Gastroesophageal sphincter (tissue), 4 donors: ENCODE data around the gene PTPRK. TPM values are rescaled to one million over a fixed set of nuclear protein-coding genes. Genes with fewer than 3 reads are reported as not detected.

ENCODE experiments used
- ATAC-seq: fragments of 150-250 bp; one replicate; pipeline ENCODE4 v1.9.1; 2016; ENCODE audit warnings: mild to moderate bottlenecking, moderate library complexity
- H3K27ac ChIP-seq, 4 donors: fragments of 200-600 bp; sonication (generic) in 3 of 4; 1 replicate in 3 of 4; 2 replicates in 1 of 4; pipeline ENCODE4 v1.5.1; 2016 to 2019
- H3K27me3 ChIP-seq: fragments of 200-600 bp; sonication (generic); one replicate; pipeline ENCODE4 v1.5.1; 2019
- H3K36me3 ChIP-seq, 2 donors: fragments of 200-600 bp; sonication (generic); one replicate each; pipeline ENCODE4 v1.5.1; 2019; ENCODE audit warnings: control low read depth in 1 of 2
- H3K4me1 ChIP-seq, 3 donors: fragments of 200-600 bp; sonication (generic); 1 replicate in 2 of 3; 2 replicates in 1 of 3; pipeline ENCODE4 v1.5.1; 2016 to 2019; ENCODE audit warnings: control low read depth in 2 of 3
- H3K4me3 ChIP-seq, 2 donors: fragments of 200-600 bp; sonication (generic); one replicate each; pipeline ENCODE4 v1.5.1; 2019; ENCODE audit warnings: mild to moderate bottlenecking in 1 of 2, moderate library complexity in 1 of 2
- H3K9me3 ChIP-seq, 3 donors: fragments of 200-600 bp; sonication (generic); one replicate each; pipeline ENCODE4 v1.5.1; 2017 to 2019; ENCODE audit warnings: control low read depth in 2 of 3
- EP300 ChIP-seq: sonication (generic); formaldehyde crosslinking; IDR thresholded peaks from one replicate; pipeline ENCODE4 v1.6.1; 2017; ENCODE audit warnings: antibody characterized with exemption, mild to moderate bottlenecking
- POLR2A ChIP-seq, 2 donors: fragments of 450-650 bp; IDR thresholded peaks; one replicate each; pipeline ENCODE4 v1.6.1; 2017; ENCODE audit warnings: antibody characterized with exemption in 2 of 2, mild to moderate bottlenecking in 2 of 2, moderate library complexity in 1 of 2
- POLR2AphosphoS5 ChIP-seq: sonication (generic); formaldehyde crosslinking; IDR thresholded peaks from one replicate; pipeline ENCODE4 v1.6.1; 2017; ENCODE audit warnings: antibody characterized with exemption
- WGBS, 2 donors: methylation state at CpG; one replicate each; pipeline ENCODE4 v1.1.5; 2018; ENCODE audit warnings: low coverage in 1 of 2; 5-methylcytosine and 5-hydroxymethylcytosine counted together
- total RNA-seq, 4 donors: library from RNA; depleted of rRNA; stranded (reverse); fragments of >200 nt; gene quantifications; one replicate each; pipeline ENCODE4 v1.1.0, GENCODE V29; 2016
- TF ChIP-seq, protein P1 (sequence below), 4 experiments: fragments of 200-600 bp in 2 of 4; fragments of 450-650 bp in 2 of 4; sonication (generic) in 1 of 4; IDR thresholded peaks; one replicate each; pipeline ENCODE4 v1.5.1; 2017 to 2019; ENCODE audit warnings: antibody characterized with exemption in 4 of 4, mild to moderate bottlenecking in 2 of 4, moderate library complexity in 2 of 4

Gene PTPRK
- total RNA-seq, 4 donors from 2014 or later: 42.0 to 47.6 (median 45.8) TPM

DNA sequence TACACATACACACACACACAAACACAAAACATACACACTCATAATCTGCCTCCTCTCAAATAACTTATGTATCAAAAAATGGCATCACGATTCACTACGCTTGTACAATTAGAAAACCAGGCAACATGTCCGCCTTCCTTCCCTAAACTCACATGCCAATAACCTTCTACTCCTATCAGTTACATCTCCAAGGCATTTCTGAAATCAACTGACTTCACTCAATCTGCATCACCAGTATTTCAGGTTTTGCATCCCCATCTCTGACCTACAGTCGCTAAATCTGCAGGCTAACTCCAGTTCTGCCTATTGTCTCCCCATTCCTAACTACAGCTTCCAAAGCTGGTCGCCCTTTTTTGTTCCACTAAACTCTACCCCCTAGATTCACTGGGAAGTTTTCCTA, 217.5 kb downstream of the PTPRK start:
- Histone ChIP-seq H3K36me3 (no peaks in the 10 kb centered on the region), H3K4me3 (no peak overlapping the region), H3K4me1 (peaks cover 0 to 11% (median 3%) of the 10 kb centered on the region in 3 donors), H3K27me3 (no peaks in the 10 kb centered on the region), H3K27ac (no peak overlapping the region), H3K9me3 (no peaks in the 10 kb centered on the region)
- WGBS, 2 donors: 90 to 98% methylated on average over 5 of the region's 5 CpGs
- no peak for TF ChIP-seq POLR2A (IDR thresholded peaks at IDR 0.05)
- TF ChIP-seq POLR2AphosphoS5: no peak
- TF ChIP-seq, protein P1, sequence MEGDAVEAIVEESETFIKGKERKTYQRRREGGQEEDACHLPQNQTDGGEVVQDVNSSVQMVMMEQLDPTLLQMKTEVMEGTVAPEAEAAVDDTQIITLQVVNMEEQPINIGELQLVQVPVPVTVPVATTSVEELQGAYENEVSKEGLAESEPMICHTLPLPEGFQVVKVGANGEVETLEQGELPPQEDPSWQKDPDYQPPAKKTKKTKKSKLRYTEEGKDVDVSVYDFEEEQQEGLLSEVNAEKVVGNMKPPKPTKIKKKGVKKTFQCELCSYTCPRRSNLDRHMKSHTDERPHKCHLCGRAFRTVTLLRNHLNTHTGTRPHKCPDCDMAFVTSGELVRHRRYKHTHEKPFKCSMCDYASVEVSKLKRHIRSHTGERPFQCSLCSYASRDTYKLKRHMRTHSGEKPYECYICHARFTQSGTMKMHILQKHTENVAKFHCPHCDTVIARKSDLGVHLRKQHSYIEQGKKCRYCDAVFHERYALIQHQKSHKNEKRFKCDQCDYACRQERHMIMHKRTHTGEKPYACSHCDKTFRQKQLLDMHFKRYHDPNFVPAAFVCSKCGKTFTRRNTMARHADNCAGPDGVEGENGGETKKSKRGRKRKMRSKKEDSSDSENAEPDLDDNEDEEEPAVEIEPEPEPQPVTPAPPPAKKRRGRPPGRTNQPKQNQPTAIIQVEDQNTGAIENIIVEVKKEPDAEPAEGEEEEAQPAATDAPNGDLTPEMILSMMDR (IDR thresholded peaks at IDR 0.05): no peak
- no peak for TF ChIP-seq EP300
- no peak for ATAC-seq

DNA sequence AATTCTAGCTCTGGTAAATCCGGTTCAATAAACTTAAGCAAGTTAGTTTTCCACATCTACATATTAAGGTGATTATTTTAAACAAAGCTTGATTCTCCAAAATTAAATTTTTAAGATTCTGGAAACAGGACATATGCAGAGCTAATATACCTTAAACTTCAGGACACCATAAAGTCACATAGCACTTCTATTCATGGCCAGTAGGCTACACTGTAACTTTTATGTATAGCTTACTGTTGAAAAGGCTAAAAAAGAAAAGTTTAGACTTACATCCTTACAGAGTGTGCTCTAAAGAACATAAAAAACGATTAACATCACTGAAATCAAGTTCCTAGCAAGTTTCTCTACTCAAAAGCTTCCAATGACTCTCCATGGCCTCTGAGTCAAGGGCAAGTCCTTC, 224.7 kb downstream of the PTPRK start:
- H3K36me3 ChIP-seq: no peaks in the 10 kb centered on the region
- no peak overlapping the region for H3K27ac ChIP-seq
- TF ChIP-seq EP300 (no peak), POLR2A (IDR thresholded peaks at IDR 0.05) (no peak), POLR2AphosphoS5 (no peak)
- TF ChIP-seq, protein P1 (IDR thresholded peaks at IDR 0.05): no peak
- peaks cover 0 to under 1% (median 0%) of the 10 kb centered on the region in 3 donors for H3K4me1 ChIP-seq
- WGBS, 2 donors: 84 to 91% methylated on average over 2 of the region's 2 CpGs
- no peaks in the 10 kb centered on the region for H3K27me3 ChIP-seq
- H3K9me3 ChIP-seq: no peaks in the 10 kb centered on the region
- ATAC-seq: no peak
- no peak overlapping the region for H3K4me3 ChIP-seq

DNA sequence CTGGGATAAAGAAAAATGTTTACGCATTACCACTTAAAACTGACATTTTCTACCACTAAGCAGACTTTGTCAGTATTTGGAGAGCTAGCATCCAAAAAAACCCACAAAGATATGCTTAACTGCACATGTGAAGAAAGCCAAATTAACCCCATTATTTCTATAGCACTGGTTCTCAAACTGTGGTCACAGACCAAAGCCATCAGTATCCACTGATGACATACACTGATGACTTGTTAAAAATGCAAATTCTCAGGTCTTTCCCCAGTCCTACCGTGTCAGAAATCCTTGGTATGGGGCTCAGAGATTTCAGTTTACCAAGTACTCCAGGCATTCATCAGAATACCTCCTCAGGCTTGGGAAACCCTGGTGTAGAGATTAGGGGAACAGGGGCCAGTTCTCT, 230.2 kb downstream of the PTPRK start:
- no peak for ATAC-seq
- Histone ChIP-seq H3K4me1 (peaks cover 0 to 4% (median 0%) of the 10 kb centered on the region in 3 donors), H3K36me3 (no peaks in the 10 kb centered on the region), H3K27me3 (no peaks in the 10 kb centered on the region), H3K27ac (no peak overlapping the region), H3K9me3 (no peaks in the 10 kb centered on the region), H3K4me3 (no peak overlapping the region)
- WGBS, 2 donors: 79 to 88% methylated on average over 2 of the region's 2 CpGs
- TF ChIP-seq POLR2A (IDR thresholded peaks at IDR 0.05) (no peak), EP300 (no peak), POLR2AphosphoS5 (no peak)
- TF ChIP-seq, protein P1 (IDR thresholded peaks at IDR 0.05): no peak

DNA sequence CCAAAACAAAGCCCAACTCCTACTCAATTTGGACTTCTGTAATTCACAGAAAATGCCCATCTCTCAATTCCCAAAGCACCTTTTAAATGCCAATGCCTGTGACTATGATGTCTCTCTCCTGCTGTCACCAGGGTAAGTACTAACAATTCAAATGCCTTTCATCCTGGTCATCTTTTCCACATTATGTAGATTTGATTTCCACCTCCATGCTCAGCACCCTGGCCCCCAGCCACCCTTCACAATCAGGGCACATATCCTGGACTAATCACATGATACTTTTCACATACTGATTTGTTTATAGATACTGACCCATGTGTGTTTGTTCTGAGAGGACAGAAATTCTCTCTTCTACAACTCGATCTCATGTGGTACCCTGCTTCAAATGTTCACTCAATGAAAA, 236.3 kb downstream of the PTPRK start:
- Histone ChIP-seq H3K4me1 (peaks cover 0 to 11% (median 0%) of the 10 kb centered on the region in 3 donors), H3K27me3 (no peaks in the 10 kb centered on the region), H3K4me3 (no peak overlapping the region), H3K27ac (no peak overlapping the region), H3K9me3 (no peaks in the 10 kb centered on the region), H3K36me3 (no peaks in the 10 kb centered on the region)
- ATAC-seq: no peak
- WGBS, 2 donors: 70 to 88% methylated on average over 1 of the region's 1 CpG
- no peak for TF ChIP-seq EP300
- TF ChIP-seq POLR2AphosphoS5: no peak
- TF ChIP-seq POLR2A (IDR thresholded peaks at IDR 0.05): no peak
- TF ChIP-seq, protein P1 (IDR thresholded peaks at IDR 0.05): no peak

DNA sequence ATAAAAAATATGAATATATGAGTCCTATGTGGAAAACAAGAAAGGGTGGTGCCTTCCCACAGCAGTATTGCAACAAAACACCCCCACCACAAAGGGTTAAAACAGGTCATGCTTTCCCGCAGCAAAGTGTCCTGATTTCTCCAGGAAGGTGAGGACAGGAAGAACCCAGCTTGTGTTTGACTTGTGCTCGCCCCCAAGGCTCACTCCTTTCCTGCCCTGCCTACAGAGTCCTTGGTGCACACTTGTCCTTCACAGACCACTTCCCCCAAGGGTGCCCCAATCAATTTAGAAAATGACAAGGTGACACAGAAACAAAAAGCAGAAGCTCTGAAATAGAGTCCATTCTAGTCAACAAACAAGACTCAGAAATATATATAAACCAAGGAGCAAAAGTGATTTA, 237.4 kb downstream of the PTPRK start:
- Histone ChIP-seq H3K4me3 (no peak overlapping the region), H3K4me1 (peaks cover 0 to 8% (median 0%) of the 10 kb centered on the region in 3 donors), H3K27ac (no peak overlapping the region), H3K9me3 (no peaks in the 10 kb centered on the region), H3K27me3 (no peaks in the 10 kb centered on the region), H3K36me3 (no peaks in the 10 kb centered on the region)
- TF ChIP-seq POLR2A (IDR thresholded peaks at IDR 0.05): no peak
- TF ChIP-seq POLR2AphosphoS5: no peak
- TF ChIP-seq, protein P1 (IDR thresholded peaks at IDR 0.05): no peak
- no peak for TF ChIP-seq EP300
- no peak for ATAC-seq
- 59 to 78% methylated on average over 2 of the region's 2 CpGs for WGBS, 2 donors
